Nephron (organoid): ENCODE data around the gene TEX14.

ENCODE experiments used
- H3K27ac Mint-ChIP-seq, 3 experiments: 2 replicates each; pipeline ENCODE4 v1.8.0; 2020; ENCODE audit warnings: mixed read lengths in 3 of 3, mild to moderate bottlenecking in 2 of 3, moderate library complexity in 1 of 3
- H3K27me3 Mint-ChIP-seq: 2 replicates; pipeline ENCODE4 v1.8.0; 2021; ENCODE audit warnings: low read depth, mild to moderate bottlenecking, moderate library complexity, mixed read lengths
- H3K36me3 Mint-ChIP-seq: 2 replicates; pipeline ENCODE4 v1.8.0; 2020; ENCODE audit warnings: low read depth, mixed read lengths
- H3K4me1 Mint-ChIP-seq: 2 replicates; pipeline ENCODE4 v1.8.0; 2020; ENCODE audit warnings: mixed read lengths
- H3K4me3 Mint-ChIP-seq, 3 experiments: 2 replicates each; pipeline ENCODE4 v1.8.0; 2020; ENCODE audit warnings: mild to moderate bottlenecking in 3 of 3, mixed read lengths in 3 of 3, moderate library complexity in 2 of 3
- H3K9me3 Mint-ChIP-seq: 2 replicates; pipeline ENCODE4 v1.8.0; 2020; ENCODE audit warnings: mixed read lengths
- TF ChIP-seq, protein P1 (sequence below), 3 experiments: fragments of 200-600 bp; sonication (generic); IDR thresholded peaks; one replicate each; pipeline ENCODE4 v1.5.0; 2021; ENCODE audit warnings: antibody characterized with exemption in 3 of 3; ENCODE audit not compliant: unreplicated experiment in 3 of 3

TEX14 gene

DNA sequence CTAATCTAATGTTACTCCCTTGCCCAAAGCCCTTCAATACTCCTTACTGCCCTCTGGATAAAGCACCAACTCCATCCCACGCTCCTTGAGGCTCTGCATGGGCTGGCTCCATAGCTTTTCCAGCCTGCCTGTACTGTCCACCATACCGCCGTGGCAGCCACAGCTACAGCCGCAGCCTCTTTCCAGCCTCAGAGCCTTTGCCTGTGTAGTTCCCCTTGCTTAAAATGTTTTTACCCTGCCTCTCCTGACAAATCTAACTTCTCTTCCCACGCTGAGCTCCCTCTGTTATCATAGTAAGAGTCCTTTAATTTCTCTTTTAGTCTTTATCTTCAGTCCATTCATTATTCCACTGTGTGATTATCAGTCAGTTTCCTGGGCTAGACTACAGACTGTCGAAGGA, 22.0 kb downstream of the TEX14 start:
- H3K27me3 Mint-ChIP-seq, result peaks cover 4% of the 10 kb centered on the region
- no peaks in the 10 kb centered on the region for H3K4me1 Mint-ChIP-seq
- H3K9me3 Mint-ChIP-seq, result no peaks in the 10 kb centered on the region
- no peak overlapping the region for H3K27ac Mint-ChIP-seq
- TF ChIP-seq, protein P1, sequence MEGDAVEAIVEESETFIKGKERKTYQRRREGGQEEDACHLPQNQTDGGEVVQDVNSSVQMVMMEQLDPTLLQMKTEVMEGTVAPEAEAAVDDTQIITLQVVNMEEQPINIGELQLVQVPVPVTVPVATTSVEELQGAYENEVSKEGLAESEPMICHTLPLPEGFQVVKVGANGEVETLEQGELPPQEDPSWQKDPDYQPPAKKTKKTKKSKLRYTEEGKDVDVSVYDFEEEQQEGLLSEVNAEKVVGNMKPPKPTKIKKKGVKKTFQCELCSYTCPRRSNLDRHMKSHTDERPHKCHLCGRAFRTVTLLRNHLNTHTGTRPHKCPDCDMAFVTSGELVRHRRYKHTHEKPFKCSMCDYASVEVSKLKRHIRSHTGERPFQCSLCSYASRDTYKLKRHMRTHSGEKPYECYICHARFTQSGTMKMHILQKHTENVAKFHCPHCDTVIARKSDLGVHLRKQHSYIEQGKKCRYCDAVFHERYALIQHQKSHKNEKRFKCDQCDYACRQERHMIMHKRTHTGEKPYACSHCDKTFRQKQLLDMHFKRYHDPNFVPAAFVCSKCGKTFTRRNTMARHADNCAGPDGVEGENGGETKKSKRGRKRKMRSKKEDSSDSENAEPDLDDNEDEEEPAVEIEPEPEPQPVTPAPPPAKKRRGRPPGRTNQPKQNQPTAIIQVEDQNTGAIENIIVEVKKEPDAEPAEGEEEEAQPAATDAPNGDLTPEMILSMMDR (IDR thresholded peaks at IDR 0.05; ENCODE audit: unreplicated experiment in 3 of 3), result no peak
- H3K4me3 Mint-ChIP-seq, result no peak overlapping the region
- no peaks in the 10 kb centered on the region for H3K36me3 Mint-ChIP-seq

DNA sequence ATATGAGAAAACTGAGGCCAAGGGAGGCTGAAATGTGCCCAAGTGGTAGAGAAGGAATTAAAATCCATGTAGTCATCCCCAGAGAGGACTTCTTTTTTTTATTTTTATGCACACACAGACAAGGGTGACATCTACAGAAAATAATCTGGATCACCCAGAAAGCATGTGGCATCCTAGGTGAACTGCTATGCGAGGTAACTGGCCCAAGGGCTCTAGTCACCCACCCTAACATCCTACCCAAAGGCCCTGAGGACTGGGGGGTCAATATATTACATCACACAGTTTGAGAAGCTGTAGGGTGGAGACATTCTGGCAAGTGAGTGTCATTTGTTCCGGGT, 23.3 kb downstream of the TEX14 start:
- TF ChIP-seq, protein P1 (IDR thresholded peaks at IDR 0.05; ENCODE audit: unreplicated experiment in 3 of 3), result no peak
- Mint-ChIP-seq H3K4me1 (no peaks in the 10 kb centered on the region), H3K27me3 (peaks cover 4% of the 10 kb centered on the region), H3K36me3 (no peaks in the 10 kb centered on the region), H3K4me3 (no peak overlapping the region), H3K27ac (no peak overlapping the region), H3K9me3 (no peaks in the 10 kb centered on the region)

DNA sequence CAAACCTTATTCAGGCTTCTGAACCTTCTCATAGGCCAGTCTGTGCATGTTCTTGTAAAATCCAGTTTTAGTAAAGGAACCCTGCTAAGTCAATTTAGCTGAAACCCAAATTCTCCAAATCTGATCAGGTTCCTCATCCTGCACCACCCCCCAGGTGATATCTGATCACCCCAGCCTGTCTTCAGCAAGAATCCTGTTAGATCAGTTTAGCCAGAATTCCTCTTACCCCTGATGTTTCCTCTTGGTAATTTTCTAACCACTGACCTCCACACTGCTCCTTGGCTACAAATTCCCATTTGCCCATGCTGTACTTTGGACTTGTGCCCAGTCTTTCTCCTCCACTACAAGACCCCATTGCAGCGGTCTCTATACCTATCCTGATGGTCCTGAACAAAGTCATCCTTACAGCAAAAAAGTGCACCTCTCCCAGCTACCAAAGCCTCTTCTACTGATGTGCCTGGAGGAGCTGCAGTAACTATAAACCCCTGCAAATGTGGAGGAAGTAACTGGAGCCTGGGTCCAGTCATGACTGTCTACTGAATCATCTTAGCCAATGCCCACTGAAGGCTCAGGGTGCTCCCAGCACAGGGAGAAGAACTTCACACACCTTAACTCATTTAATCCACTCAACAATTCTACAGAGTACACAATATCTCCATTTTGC, 23.8 kb downstream of the TEX14 start:
- H3K4me3 Mint-ChIP-seq, result no peak overlapping the region
- H3K36me3 Mint-ChIP-seq, result no peaks in the 10 kb centered on the region
- no peaks in the 10 kb centered on the region for H3K4me1 Mint-ChIP-seq
- no peak overlapping the region for H3K27ac Mint-ChIP-seq
- H3K9me3 Mint-ChIP-seq, result no peaks in the 10 kb centered on the region
- peaks cover 4% of the 10 kb centered on the region for H3K27me3 Mint-ChIP-seq
- TF ChIP-seq, protein P1 (IDR thresholded peaks at IDR 0.05; ENCODE audit: unreplicated experiment in 3 of 3), result no peak

DNA sequence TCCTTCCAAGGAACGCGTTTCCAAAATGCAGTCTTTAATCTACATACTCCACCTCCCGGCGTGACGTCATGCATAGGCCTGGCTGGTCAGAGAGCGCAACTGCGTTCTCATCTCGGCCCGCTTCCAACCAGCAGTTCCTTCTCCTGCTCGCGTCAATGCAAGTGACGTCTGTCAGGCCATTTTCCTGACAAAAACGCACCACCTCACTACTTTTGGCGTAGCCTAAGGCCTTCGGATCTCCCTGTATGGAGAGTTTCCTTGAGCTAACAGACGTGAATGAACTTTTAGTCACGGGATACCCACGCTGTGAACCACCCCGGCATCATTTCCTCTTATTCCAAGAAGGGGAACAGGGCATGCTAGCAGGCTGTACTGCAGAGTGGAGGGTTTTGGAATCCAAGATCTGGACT, 25.0 kb downstream of the TEX14 start:
- no peaks in the 10 kb centered on the region for H3K9me3 Mint-ChIP-seq
- H3K4me3 Mint-ChIP-seq, result no peak overlapping the region
- no peak overlapping the region for H3K27ac Mint-ChIP-seq
- TF ChIP-seq, protein P1 (IDR thresholded peaks at IDR 0.05; ENCODE audit: unreplicated experiment in 3 of 3), result no peak
- no peaks in the 10 kb centered on the region for H3K27me3 Mint-ChIP-seq
- no peaks in the 10 kb centered on the region for H3K36me3 Mint-ChIP-seq
- H3K4me1 Mint-ChIP-seq, result no peaks in the 10 kb centered on the region

DNA sequence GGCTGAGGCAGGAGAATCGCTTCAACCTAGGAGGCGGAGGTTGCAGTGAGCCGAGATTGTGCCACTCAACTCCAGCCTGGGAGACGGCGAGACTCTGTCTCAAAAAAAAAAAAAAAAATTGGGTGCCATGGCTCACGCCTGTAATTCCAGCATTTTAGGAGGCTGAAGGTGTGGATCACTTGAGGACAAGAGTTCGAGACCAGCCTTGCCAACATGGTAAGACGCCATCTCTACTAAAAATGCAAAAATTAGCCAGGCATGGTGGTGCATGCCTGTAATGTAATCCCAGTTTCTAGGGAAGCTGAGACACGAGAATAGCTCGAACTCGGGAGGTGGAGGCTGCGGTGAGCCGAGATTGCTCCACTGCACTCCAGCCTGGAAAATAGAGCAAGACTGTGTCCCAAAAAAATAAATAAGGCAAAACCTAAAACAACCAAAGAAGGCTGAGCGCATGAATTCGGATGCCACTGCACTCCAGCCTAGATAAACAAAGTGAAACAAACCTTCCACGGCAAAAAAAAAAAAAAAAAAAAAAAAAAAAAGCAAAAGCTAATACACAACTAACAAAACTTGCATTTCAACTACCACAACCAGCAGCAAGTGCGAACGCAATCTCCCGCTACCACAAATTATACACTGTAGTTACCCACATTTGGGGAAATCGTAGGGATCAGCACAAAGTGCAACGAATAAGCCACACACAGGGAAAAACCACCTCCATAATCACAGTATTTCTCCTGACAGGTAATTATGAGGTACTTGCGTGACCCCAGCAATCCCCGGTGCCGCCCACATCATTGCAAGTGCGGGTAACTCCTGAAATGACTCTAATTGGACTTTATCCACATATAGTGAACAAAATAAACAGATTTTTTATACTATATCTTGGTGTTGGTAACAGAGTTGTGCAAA, 25.6 kb downstream of the TEX14 start:
- no peak overlapping the region for H3K4me3 Mint-ChIP-seq
- TF ChIP-seq, protein P1 (IDR thresholded peaks at IDR 0.05; ENCODE audit: unreplicated experiment in 3 of 3), result no peak
- no peaks in the 10 kb centered on the region for H3K9me3 Mint-ChIP-seq
- no peak overlapping the region for H3K27ac Mint-ChIP-seq
- no peaks in the 10 kb centered on the region for H3K4me1 Mint-ChIP-seq
- H3K27me3 Mint-ChIP-seq, result no peaks in the 10 kb centered on the region
- no peaks in the 10 kb centered on the region for H3K36me3 Mint-ChIP-seq
